Right atrium auricular region (tissue), 2 donors: Measurements from ENCODE around the gene FIBIN. TPM values are rescaled to one million over a fixed set of nuclear protein-coding genes. Genes with fewer than 3 reads are reported as not detected.

Source experiments
- DNase-seq: peaks from one replicate; pipeline ENCODE4 v3.0.0-alpha.2; 2019; ENCODE audit warnings: low spot score
- H3K27ac ChIP-seq, 2 donors: fragments of 200-600 bp; sonication (generic); 1 replicate in 1 of 2; 2 replicates in 1 of 2; pipeline ENCODE4 v1.5.1; 2016 to 2019
- H3K27me3 ChIP-seq, 2 donors: fragments of 200-600 bp; sonication (generic); one replicate each; pipeline versions ENCODE4 v1.5.1 to v1.6.0; 2017 to 2019
- H3K36me3 ChIP-seq: fragments of 200-600 bp; sonication (generic); one replicate; pipeline ENCODE4 v1.5.1; 2016
- H3K4me1 ChIP-seq, 2 donors: fragments of 200-600 bp; sonication (generic); one replicate each; pipeline versions ENCODE4 v1.5.1 to v1.6.0; 2017 to 2019
- H3K4me3 ChIP-seq, 2 donors: fragments of 200-600 bp; sonication (generic); 1 replicate in 1 of 2; 2 replicates in 1 of 2; pipeline ENCODE4 v1.5.1; 2017 to 2019; ENCODE audit warnings: mild to moderate bottlenecking in 1 of 2, moderate library complexity in 1 of 2
- H3K9me3 ChIP-seq, 2 donors: fragments of 200-600 bp; sonication (generic); one replicate each; pipeline ENCODE4 v1.5.1; 2019
- total RNA-seq, 2 donors: library from RNA; depleted of rRNA; stranded (reverse); fragments of >200 nt; gene quantifications; one replicate each; pipeline ENCODE4 v1.1.0, GENCODE V29; 2016
- TF ChIP-seq, protein P1 (sequence below), 2 donors: fragments of 200-600 bp; sonication (generic); IDR thresholded peaks; one replicate each; pipeline ENCODE4 v1.5.1; 2019; ENCODE audit warnings: antibody characterized with exemption in 2 of 2

FIBIN gene
- total RNA-seq, 2 donors from 2014 or later = 13.9 to 25.5 TPM

DNA sequence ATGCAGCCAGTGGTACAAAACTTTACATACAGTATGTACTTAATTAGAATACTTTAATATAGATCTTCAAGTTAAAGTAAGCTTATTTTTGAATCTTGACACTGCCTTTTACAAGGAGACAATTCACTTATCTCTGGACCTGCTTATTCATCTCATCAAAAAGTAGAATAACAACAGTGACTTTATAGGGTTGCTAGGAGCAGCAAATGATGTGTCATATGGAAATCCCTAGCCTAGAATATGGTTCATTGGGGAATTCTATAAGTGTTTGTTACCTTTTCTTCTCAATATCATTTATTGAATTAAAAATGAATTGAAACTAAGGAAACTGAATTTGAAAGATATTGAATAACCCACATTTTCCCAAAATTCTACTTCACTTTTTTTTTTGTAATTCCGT, 45.0 kb upstream of the FIBIN start:
- Histone ChIP-seq H3K27me3 (no peaks in the 10 kb centered on the region), H3K36me3 (no peaks in the 10 kb centered on the region), H3K27ac (peak overlapping the region in 1 of 2 donors; percentile 63), H3K4me1 (peaks cover 0 to 7% of the 10 kb centered on the region in 2 donors), H3K4me3 (no peak overlapping the region), H3K9me3 (no peaks in the 10 kb centered on the region)
- DNase-seq = no peak
- TF ChIP-seq, protein P1, sequence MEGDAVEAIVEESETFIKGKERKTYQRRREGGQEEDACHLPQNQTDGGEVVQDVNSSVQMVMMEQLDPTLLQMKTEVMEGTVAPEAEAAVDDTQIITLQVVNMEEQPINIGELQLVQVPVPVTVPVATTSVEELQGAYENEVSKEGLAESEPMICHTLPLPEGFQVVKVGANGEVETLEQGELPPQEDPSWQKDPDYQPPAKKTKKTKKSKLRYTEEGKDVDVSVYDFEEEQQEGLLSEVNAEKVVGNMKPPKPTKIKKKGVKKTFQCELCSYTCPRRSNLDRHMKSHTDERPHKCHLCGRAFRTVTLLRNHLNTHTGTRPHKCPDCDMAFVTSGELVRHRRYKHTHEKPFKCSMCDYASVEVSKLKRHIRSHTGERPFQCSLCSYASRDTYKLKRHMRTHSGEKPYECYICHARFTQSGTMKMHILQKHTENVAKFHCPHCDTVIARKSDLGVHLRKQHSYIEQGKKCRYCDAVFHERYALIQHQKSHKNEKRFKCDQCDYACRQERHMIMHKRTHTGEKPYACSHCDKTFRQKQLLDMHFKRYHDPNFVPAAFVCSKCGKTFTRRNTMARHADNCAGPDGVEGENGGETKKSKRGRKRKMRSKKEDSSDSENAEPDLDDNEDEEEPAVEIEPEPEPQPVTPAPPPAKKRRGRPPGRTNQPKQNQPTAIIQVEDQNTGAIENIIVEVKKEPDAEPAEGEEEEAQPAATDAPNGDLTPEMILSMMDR (IDR thresholded peaks at IDR 0.05) = no peak

DNA sequence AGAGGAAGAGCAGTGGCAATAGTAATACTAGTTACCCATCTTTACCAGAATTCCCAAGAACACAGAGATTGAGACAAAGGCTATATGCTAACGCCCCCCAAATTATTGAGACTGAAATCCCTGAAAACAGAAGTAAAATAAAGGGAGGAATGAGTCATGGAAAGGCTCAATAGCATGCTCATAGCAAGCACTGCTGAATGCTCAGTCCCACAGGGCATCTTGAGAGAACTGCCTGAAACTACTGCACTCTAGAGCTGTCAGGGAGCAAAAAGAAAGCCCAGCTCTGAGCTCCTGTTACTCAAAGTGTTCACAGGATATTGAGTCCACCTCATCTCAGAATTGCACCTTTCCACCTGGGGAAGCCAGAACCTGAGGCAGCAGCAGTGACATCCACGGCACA, 44.1 kb upstream of the FIBIN start:
- Histone ChIP-seq H3K9me3 (no peaks in the 10 kb centered on the region), H3K27ac (peak overlapping the region; percentile 37 to 42), H3K27me3 (no peaks in the 10 kb centered on the region), H3K4me3 (no peak overlapping the region), H3K36me3 (no peaks in the 10 kb centered on the region), H3K4me1 (peaks cover 0 to 7% of the 10 kb centered on the region in 2 donors)
- TF ChIP-seq, protein P1 (IDR thresholded peaks at IDR 0.05) = no peak
- no peak for DNase-seq

DNA sequence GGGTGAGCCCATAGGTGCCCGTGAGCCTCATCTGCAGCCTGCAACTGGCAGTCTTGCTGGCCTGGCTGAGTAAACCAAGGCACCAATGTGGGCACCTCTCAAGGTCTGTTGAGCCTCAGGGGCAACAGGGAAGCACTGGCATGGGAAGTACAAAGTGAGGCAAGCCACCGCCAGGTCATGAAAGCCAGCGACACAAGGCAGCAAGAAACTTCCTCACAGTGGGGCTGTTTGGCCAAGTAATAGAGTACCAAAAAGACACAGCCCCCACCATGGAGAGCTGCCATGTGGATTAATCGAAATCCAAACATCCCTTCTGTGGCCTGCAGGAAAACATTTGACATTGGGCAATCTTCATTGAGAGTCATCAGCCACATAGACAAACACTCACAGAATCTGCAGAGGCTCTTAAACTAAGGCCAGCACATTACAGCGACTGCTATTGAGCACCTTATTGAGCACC, 43.6 kb upstream of the FIBIN start:
- Histone ChIP-seq H3K4me3 (no peak overlapping the region), H3K36me3 (no peaks in the 10 kb centered on the region), H3K27ac (peak overlapping the region; percentile 37 to 42), H3K4me1 (peaks cover 0 to 7% of the 10 kb centered on the region in 2 donors), H3K27me3 (no peaks in the 10 kb centered on the region), H3K9me3 (no peaks in the 10 kb centered on the region)
- TF ChIP-seq, protein P1 (IDR thresholded peaks at IDR 0.05) = no peak
- no peak for DNase-seq

DNA sequence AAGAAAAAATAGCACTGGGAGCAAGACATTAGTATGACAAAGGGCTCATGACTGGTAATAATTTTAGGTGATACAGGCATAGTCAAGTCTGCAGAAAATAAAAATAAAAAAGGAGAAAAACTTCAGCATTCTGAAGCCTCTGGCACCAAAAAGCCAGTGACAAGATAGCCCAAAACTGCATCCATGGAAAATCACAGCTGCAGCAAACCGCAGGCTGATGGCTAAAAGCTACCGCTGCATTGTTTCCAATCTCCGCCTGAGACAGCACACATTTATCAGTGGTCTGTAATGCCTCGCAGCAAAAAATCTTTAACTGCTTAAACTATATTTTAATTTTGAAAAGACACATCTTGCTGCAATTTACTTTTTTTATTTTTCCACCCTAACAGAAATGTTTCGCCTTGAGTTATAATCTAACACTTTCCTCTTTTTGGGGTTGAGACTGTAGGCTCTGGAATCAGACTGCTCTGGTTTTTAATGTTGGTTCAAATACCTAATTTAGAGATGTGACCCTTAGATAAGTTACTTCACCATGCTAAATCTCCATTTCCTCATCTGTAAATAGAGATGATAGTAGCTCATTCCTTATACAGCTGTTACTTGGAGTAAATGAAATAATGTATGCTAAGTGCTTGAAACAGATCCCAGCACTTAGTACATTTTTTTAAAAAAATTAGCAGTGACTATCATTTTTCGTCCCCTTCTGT, 42.0 kb upstream of the FIBIN start:
- H3K4me3 ChIP-seq = no peak overlapping the region
- TF ChIP-seq, protein P1 (IDR thresholded peaks at IDR 0.05) = no peak
- peak overlapping the region; percentile 7 to 16 for H3K27ac ChIP-seq
- no peaks in the 10 kb centered on the region for H3K9me3 ChIP-seq
- no peaks in the 10 kb centered on the region for H3K36me3 ChIP-seq
- no peaks in the 10 kb centered on the region for H3K27me3 ChIP-seq
- peaks cover 0 to 7% of the 10 kb centered on the region in 2 donors for H3K4me1 ChIP-seq
- DNase-seq = no peak

DNA sequence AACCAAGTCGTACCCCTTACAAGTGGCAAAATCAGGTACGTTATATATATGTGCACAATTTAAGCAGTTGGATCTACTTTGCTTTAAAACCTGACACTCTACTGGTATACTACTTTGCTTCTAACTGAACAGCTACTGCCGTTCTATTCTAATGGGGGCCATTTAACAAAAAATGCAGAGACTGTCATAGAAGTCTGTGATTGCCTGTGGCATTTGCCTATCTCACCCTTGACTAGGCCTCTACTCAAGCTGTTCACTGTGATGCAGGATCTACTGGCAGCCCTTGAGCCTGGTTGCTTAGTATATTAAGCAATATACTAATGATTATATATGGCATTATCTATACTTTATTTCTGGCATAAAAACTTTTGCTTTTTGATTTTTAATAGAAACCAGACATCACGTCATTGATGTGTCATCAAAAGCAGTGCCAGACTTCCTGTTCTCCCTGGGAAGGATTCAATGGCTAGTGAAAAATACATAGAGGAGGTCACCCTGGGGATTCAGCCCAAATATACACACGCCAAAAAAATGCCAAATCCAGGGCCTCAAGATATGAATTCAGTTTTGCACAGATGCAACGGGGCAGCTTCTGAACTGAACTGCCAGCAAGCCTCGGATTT, 40.0 kb upstream of the FIBIN start:
- peak overlapping the region in 1 of 2 donors; percentile 40 for H3K27ac ChIP-seq
- H3K4me3 ChIP-seq = no peak overlapping the region
- H3K36me3 ChIP-seq = no peaks in the 10 kb centered on the region
- H3K4me1 ChIP-seq = no peaks in the 10 kb centered on the region
- TF ChIP-seq, protein P1 (IDR thresholded peaks at IDR 0.05) = no peak
- DNase-seq = no peak
- H3K9me3 ChIP-seq = no peaks in the 10 kb centered on the region
- no peaks in the 10 kb centered on the region for H3K27me3 ChIP-seq
